PC-3 (cell line): ENCODE data around the gene CELF2.

Experiments
- CTCF ChIP-seq: fragments of 300-600 bp; sonication (generic); conservative IDR thresholded peaks from 2 replicates; pipeline ENCODE4 v1.5.1; 2017; ENCODE audit warnings: antibody characterized with exemption, low read depth, mild to moderate bottlenecking, low read length
- EZH2 ChIP-seq: fragments of 300-600 bp; sonication (generic); IDR thresholded peaks from one replicate; pipeline ENCODE4 v1.6.1; 2017; ENCODE audit warnings: antibody characterized with exemption, mild to moderate bottlenecking, low read length; ENCODE audit not compliant: unreplicated experiment

GRCh38 chr10:11354823-11355222, 337.2 kb downstream of the CELF2 start:
- TF ChIP-seq CTCF (no peak), EZH2 (no peak)
